ENCODE data around the gene GAREM1. TPM values are rescaled to one million over a fixed set of nuclear protein-coding genes. Genes with fewer than 3 reads are reported as not detected.

The GAREM1 gene
- total RNA-seq, 1 donor from 2014 or later, result 8.6 TPM

GRCh38 chr18:32219431-32220018 lies 251.2 kb downstream of the GAREM1 start:
- TF ChIP-seq, protein P1, sequence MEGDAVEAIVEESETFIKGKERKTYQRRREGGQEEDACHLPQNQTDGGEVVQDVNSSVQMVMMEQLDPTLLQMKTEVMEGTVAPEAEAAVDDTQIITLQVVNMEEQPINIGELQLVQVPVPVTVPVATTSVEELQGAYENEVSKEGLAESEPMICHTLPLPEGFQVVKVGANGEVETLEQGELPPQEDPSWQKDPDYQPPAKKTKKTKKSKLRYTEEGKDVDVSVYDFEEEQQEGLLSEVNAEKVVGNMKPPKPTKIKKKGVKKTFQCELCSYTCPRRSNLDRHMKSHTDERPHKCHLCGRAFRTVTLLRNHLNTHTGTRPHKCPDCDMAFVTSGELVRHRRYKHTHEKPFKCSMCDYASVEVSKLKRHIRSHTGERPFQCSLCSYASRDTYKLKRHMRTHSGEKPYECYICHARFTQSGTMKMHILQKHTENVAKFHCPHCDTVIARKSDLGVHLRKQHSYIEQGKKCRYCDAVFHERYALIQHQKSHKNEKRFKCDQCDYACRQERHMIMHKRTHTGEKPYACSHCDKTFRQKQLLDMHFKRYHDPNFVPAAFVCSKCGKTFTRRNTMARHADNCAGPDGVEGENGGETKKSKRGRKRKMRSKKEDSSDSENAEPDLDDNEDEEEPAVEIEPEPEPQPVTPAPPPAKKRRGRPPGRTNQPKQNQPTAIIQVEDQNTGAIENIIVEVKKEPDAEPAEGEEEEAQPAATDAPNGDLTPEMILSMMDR (IDR thresholded peaks at IDR 0.05; ENCODE audit: borderline replicate concordance), result no peak
- H3K4me1 ChIP-seq, result no peaks in the 10 kb centered on the region
- H3K27me3 ChIP-seq (ENCODE audit: low read depth), result no peaks in the 10 kb centered on the region
- H3K4me3 ChIP-seq, result no peak overlapping the region
- no peak for DNase-seq
- H3K9me3 ChIP-seq (replicated peaks), result peaks cover 3% of the 10 kb centered on the region
- no peak overlapping the region for H3K27ac ChIP-seq (replicated peaks)
- no peaks in the 10 kb centered on the region for H3K36me3 ChIP-seq
- intact Hi-C loops (cut with micrococcal nuclease), result no loop called here

DNA sequence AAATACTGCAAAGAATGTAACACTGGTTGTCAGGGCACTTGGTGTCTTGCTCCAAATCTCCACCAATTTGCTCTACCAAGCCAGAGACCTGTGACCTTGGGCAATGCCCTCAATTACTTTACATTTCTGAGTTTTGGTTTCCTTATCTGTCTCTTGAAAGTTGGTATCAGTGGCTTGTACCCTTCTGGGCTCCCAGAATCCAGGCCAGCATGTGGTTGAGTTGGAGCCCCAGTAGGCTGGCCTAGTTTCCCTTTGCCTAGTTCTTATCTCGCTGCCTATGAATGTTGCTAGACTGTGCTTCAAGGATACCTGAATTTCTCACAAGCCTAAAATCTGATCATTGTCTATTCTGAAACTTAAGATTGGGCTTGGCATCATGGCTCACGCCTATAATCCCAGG lies 254.3 kb downstream of the GAREM1 start:
- Histone ChIP-seq H3K4me1 (no peaks in the 10 kb centered on the region), H3K36me3 (no peaks in the 10 kb centered on the region), H3K9me3 (replicated peaks) (no peaks in the 10 kb centered on the region), H3K27ac (replicated peaks) (no peak overlapping the region), H3K4me3 (no peak overlapping the region), H3K27me3 (ENCODE audit: low read depth) (no peaks in the 10 kb centered on the region)
- intact Hi-C loops (cut with micrococcal nuclease), result no loop called here
- TF ChIP-seq, protein P1 (IDR thresholded peaks at IDR 0.05; ENCODE audit: borderline replicate concordance), result no peak
- DNase-seq, result no peak

- Histone ChIP-seq H3K4me3 (no peak overlapping the region), H3K27ac (replicated peaks) (no peak overlapping the region), H3K27me3 (ENCODE audit: low read depth) (no peaks in the 10 kb centered on the region), H3K36me3 (no peaks in the 10 kb centered on the region), H3K9me3 (replicated peaks) (no peaks in the 10 kb centered on the region), H3K4me1 (no peaks in the 10 kb centered on the region)
- intact Hi-C loops (cut with micrococcal nuclease), result no loop called here
- DNase-seq, result no peak
- TF ChIP-seq, protein P1 (IDR thresholded peaks at IDR 0.05; ENCODE audit: borderline replicate concordance), result no peak
Observed at GRCh38 chr18:32213693-32214092, 257.0 kb downstream of the GAREM1 start.

All from left ventricle myocardium inferior (tissue), 1 donor.